H9 (cell line): ENCODE results near the gene TMEM237. TPM values are rescaled to one million over a fixed set of nuclear protein-coding genes. Genes with fewer than 3 reads are reported as not detected.

Experiments
- DNase-seq: peaks from one replicate; pipeline ENCODE4 v3.0.0-alpha.2; 2017
- H2AFZ ChIP-seq: one replicate; pipeline ENCODE4 v1.6.1; 2013; ENCODE audit warnings: mild to moderate bottlenecking, low read length, control low read depth, moderate library complexity
- H2AK5ac ChIP-seq: 2 replicates; pipeline ENCODE4 v1.6.1; 2013; ENCODE audit warnings: low read length, control low read depth, mixed read lengths; ENCODE audit not compliant: insufficient read length
- H2BK120ac ChIP-seq: one replicate; pipeline ENCODE4 v1.6.1; 2013; ENCODE audit warnings: low read depth, mild to moderate bottlenecking, low read length, control low read depth, inconsistent platforms; ENCODE audit not compliant: poor library complexity, severe bottlenecking
- H2BK12ac ChIP-seq: 2 replicates; pipeline ENCODE4 v1.6.1; 2013; ENCODE audit warnings: low read length, control low read depth, mixed read lengths, low read depth; ENCODE audit not compliant: insufficient read length
- H2BK15ac ChIP-seq: 2 replicates; pipeline ENCODE4 v1.6.1; 2013; ENCODE audit warnings: low read depth, low read length, control low read depth
- H2BK20ac ChIP-seq: one replicate; pipeline ENCODE4 v1.6.1; 2013; ENCODE audit warnings: low read depth, mild to moderate bottlenecking, low read length, control low read depth, inconsistent platforms; ENCODE audit not compliant: poor library complexity, severe bottlenecking
- H2BK5ac ChIP-seq: 2 replicates; pipeline ENCODE4 v1.6.1; 2013; ENCODE audit warnings: low read length, control low read depth, mixed read lengths; ENCODE audit not compliant: insufficient read length
- H3K14ac ChIP-seq: 2 replicates; pipeline ENCODE4 v1.6.1; 2013; ENCODE audit warnings: low read length, control low read depth; ENCODE audit not compliant: insufficient read depth
- H3K18ac ChIP-seq: 2 replicates; pipeline ENCODE4 v1.6.1; 2013; ENCODE audit warnings: low read depth, mild to moderate bottlenecking, mixed read lengths, low read length, control low read depth; ENCODE audit not compliant: insufficient read length
- H3K23ac ChIP-seq: 2 replicates; pipeline ENCODE4 v1.6.1; 2013; ENCODE audit warnings: low read length, control low read depth, mixed read lengths, low read depth; ENCODE audit not compliant: insufficient read length
- H3K23me2 ChIP-seq: 2 replicates; pipeline ENCODE4 v1.6.1; 2013; ENCODE audit warnings: low read depth, mild to moderate bottlenecking, mixed read lengths, low read length, control low read depth; ENCODE audit not compliant: insufficient read length, poor library complexity, severe bottlenecking
- H3K27ac ChIP-seq: 2 replicates; pipeline ENCODE4 v1.5.1; 2013; ENCODE audit warnings: low read length, control low read depth, mixed read lengths, low read depth; ENCODE audit not compliant: insufficient read length
- H3K27me3 ChIP-seq: 2 replicates; pipeline ENCODE4 v1.6.1; 2013; ENCODE audit warnings: low read length, control low read depth, inconsistent platforms; ENCODE audit not compliant: insufficient read depth
- H3K4ac ChIP-seq: 2 replicates; pipeline ENCODE4 v1.6.1; 2013; ENCODE audit warnings: low read depth, mild to moderate bottlenecking, control low read depth, inconsistent platforms, low read length, moderate library complexity
- H3K4me1 ChIP-seq: 2 replicates; pipeline ENCODE4 v1.6.1; 2013; ENCODE audit warnings: low read length, control low read depth, inconsistent platforms; ENCODE audit not compliant: insufficient read depth
- H3K4me2 ChIP-seq: 2 replicates; pipeline ENCODE4 v1.6.1; 2013; ENCODE audit warnings: low read length, control low read depth, mixed read lengths; ENCODE audit not compliant: insufficient read length, insufficient read depth
- H3K56ac ChIP-seq: 2 replicates; pipeline ENCODE4 v1.6.1; 2013; ENCODE audit warnings: low read depth, mild to moderate bottlenecking, mixed read lengths, low read length, control low read depth; ENCODE audit not compliant: insufficient read length
- H3K79me1 ChIP-seq: 2 replicates; pipeline ENCODE4 v1.6.1; 2013; ENCODE audit warnings: low read depth, mild to moderate bottlenecking, moderate library complexity, low read length, control low read depth, inconsistent platforms; ENCODE audit not compliant: insufficient read depth, poor library complexity, severe bottlenecking
- H3K79me2 ChIP-seq: 2 replicates; pipeline ENCODE4 v1.6.1; 2013; ENCODE audit warnings: low read length, control low read depth, inconsistent platforms; ENCODE audit not compliant: insufficient read depth
- H3K9ac ChIP-seq: 2 replicates; pipeline ENCODE4 v1.6.1; 2013; ENCODE audit warnings: low read length, control low read depth, mixed read lengths; ENCODE audit not compliant: insufficient read length; ENCODE audit errors: extremely low read depth
- H3K9me3 ChIP-seq: one replicate; pipeline ENCODE4 v1.6.1; 2013; ENCODE audit warnings: low read depth, low read length, inconsistent platforms; ENCODE audit not compliant: control insufficient read depth
- H3T11ph ChIP-seq: one replicate; pipeline ENCODE4 v1.6.1; 2013; ENCODE audit warnings: mild to moderate bottlenecking, low read length, control low read depth, inconsistent platforms
- H4K20me1 ChIP-seq: one replicate; pipeline ENCODE4 v1.6.1; 2013; ENCODE audit not compliant: control insufficient read depth, insufficient read length, insufficient read depth
- H4K5ac ChIP-seq: 2 replicates; pipeline ENCODE4 v1.6.1; 2013; ENCODE audit warnings: low read depth, mild to moderate bottlenecking, mixed read lengths, low read length, control low read depth; ENCODE audit not compliant: insufficient read length
- H4K8ac ChIP-seq: replicated peaks from 2 replicates; pipeline ENCODE4 v1.6.1; 2013; ENCODE audit warnings: low read length, control low read depth, mixed read lengths, low read depth; ENCODE audit not compliant: insufficient read length
- H4K91ac ChIP-seq: 2 replicates; pipeline ENCODE4 v1.6.1; 2013; ENCODE audit warnings: low read depth, mild to moderate bottlenecking, moderate library complexity, mixed read lengths, low read length, control low read depth; ENCODE audit not compliant: insufficient read length
- H3K27ac Mint-ChIP-seq, 3 experiments: 2 replicates in 2 of 3; 3 replicates in 1 of 3; pipeline ENCODE4 v1.8.0; 2020 to 2021; ENCODE audit warnings: mixed read lengths in 3 of 3, mild to moderate bottlenecking in 1 of 3, moderate library complexity in 1 of 3
- H3K27me3 Mint-ChIP-seq: 2 replicates; pipeline ENCODE4 v1.8.0; 2021; ENCODE audit warnings: low read depth, mild to moderate bottlenecking, moderate library complexity, mixed read lengths
- H3K36me3 Mint-ChIP-seq, 3 experiments: 2 replicates in 2 of 3; 3 replicates in 1 of 3; pipeline ENCODE4 v1.8.0; 2020 to 2021; ENCODE audit warnings: low read depth in 3 of 3, mixed read lengths in 3 of 3; ENCODE audit not compliant: insufficient read depth in 1 of 3
- H3K4me1 Mint-ChIP-seq, 2 experiments: 2 replicates each; pipeline ENCODE4 v1.8.0; 2020; ENCODE audit warnings: mixed read lengths in 2 of 2
- H3K4me3 Mint-ChIP-seq, 2 experiments: 2 replicates in 1 of 2; 3 replicates in 1 of 2; pipeline ENCODE4 v1.8.0; 2020 to 2021; ENCODE audit warnings: mild to moderate bottlenecking in 2 of 2, mixed read lengths in 2 of 2, moderate library complexity in 1 of 2
- H3K9me3 Mint-ChIP-seq, 2 experiments: 2 replicates in 1 of 2; 3 replicates in 1 of 2; pipeline ENCODE4 v1.8.0; 2020; ENCODE audit warnings: mild to moderate bottlenecking in 2 of 2, mixed read lengths in 2 of 2, moderate library complexity in 1 of 2
- CTCF ChIP-seq: fragments of 200-600 bp; sonication (generic); conservative IDR thresholded peaks from 3 replicates; pipeline ENCODE4 v1.8.0; 2021; ENCODE audit warnings: antibody characterized with exemption, mild to moderate bottlenecking
- WGBS: extraction: QIAGEN DNeasy Blood & Tissue Kit; methylation state at CpG from one replicate; pipeline ENCODE4 v1.1.7; 2013; ENCODE audit warnings: missing lambda C conversion rate, low lambda C conversion rate, mixed read lengths; ENCODE audit not compliant: insufficient read length; ENCODE audit errors: extremely low coverage; 5-methylcytosine and 5-hydroxymethylcytosine counted together
- total RNA-seq: library from RNA; stranded (reverse); gene quantifications from 2 replicates; pipeline ENCODE4 v1.2.1, GENCODE V29; 2021

Gene TMEM237
- total RNA-seq, 1 experiment from 2014 or later = 37.7 TPM

- H2BK5ac ChIP-seq = no peak overlapping the region
- H4K20me1 ChIP-seq = no peaks in the 10 kb centered on the region
- H3K56ac ChIP-seq = no peak overlapping the region
- H4K5ac ChIP-seq = no peak overlapping the region
- no peaks in the 10 kb centered on the region for H3K23me2 ChIP-seq
- no peak overlapping the region for H3K9ac ChIP-seq
- Mint-ChIP-seq H3K27ac (no peak overlapping the region; a peak in 1 of 7 replicates), H3K4me3 (no peak overlapping the region), H3K27me3 (peaks cover 10% of the 10 kb centered on the region), H3K4me1 (peaks cover 12 to 15% of the 10 kb centered on the region in 2 experiments), H3K36me3 (no peaks in the 10 kb centered on the region), H3K9me3 (no peaks in the 10 kb centered on the region; a peak in 1 of 5 replicates)
- no peak overlapping the region for H3T11ph ChIP-seq
- no peak overlapping the region for H3K18ac ChIP-seq
- H3K79me1 ChIP-seq = no peaks in the 10 kb centered on the region
- no peak overlapping the region for H2AK5ac ChIP-seq
- H2BK12ac ChIP-seq = no peak overlapping the region
- H3K4ac ChIP-seq = no peak overlapping the region
- no peaks in the 10 kb centered on the region for H3K79me2 ChIP-seq
- H2BK20ac ChIP-seq = no peak overlapping the region
- peaks cover 5% of the 10 kb centered on the region; the same call in 1 of the 2 replicates for H3K4me1 ChIP-seq
- no peak overlapping the region for H2BK15ac ChIP-seq
- no peak overlapping the region for H3K14ac ChIP-seq
- DNase-seq = no peak
- H4K91ac ChIP-seq = no peak overlapping the region
- no peaks in the 10 kb centered on the region for H3K9me3 ChIP-seq
- H3K27me3 ChIP-seq = no peaks in the 10 kb centered on the region
- H2AFZ ChIP-seq = no peak overlapping the region
- no peak overlapping the region for H3K27ac ChIP-seq
- no CpG with 5 or more reads among the region's 4 CpGs for WGBS
- no peak overlapping the region for H2BK120ac ChIP-seq
- H4K8ac ChIP-seq = no peak overlapping the region
- H3K23ac ChIP-seq = no peak overlapping the region
- no peak for TF ChIP-seq CTCF
- no peak overlapping the region for H3K4me2 ChIP-seq
Measured at GRCh38 chr2:201675454-201675853, 32.2 kb upstream of the TMEM237 start.
